ENCODE data around the gene THAP7. TPM values are rescaled to one million over a fixed set of nuclear protein-coding genes. Genes with fewer than 3 reads are reported as not detected.

The THAP7 gene
- total and polyA plus RNA-seq, 2 of the 13 experiments (the other 11 are each of a cell fraction or from before 2014, with no cell fraction given), result 13.0 to 25.5 TPM

DNA sequence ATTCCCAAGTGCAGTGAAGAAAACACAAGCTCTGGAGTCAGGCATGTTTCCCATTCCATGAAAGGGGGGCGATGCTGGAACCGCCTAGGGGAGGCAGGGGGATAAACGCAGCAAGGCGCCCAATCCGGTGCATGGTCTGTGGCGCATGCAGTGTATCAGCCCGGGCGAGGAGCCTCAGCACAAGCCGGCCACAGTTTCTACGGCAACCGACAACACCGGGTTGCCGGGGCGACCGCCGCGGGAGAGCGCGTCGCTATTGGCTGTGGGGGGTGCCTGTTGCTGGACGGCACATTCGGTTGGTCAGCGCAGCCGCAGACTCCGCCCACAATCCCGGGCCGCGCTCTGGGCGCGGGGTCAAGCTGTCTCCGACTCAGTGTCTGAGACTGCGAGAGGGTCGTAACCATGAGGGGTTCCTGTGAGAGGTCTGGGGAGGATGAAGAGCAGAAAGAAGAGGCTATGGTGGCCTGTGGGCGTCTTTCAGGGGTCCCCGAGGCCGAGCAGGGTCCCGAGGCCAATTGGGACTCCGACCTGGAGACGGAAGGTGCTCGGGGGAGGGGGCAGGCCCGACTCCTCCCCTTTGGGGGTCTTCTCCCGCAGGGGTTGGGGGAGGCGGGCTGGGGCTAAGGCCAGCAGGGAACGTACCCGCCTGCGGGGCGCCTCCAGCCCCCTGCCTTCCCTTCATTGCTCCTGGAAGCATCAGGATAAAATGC is 43.8 kb upstream of the THAP7 start, which contains the start of gene LRRC74B (continued):
- no peak for TF ChIP-seq HES4 (CRISPR knock-in tag; IDR thresholded peaks at IDR 0.05; ENCODE audit: borderline replicate concordance)
- TF ChIP-seq NR2C2 (CRISPR knock-in tag; IDR thresholded peaks at IDR 0.05; ENCODE audit: borderline replicate concordance), result no peak
- TF ChIP-seq HDAC1 (CRISPR knock-in tag; IDR thresholded peaks at IDR 0.05), result no peak
- TF ChIP-seq, protein P1, sequence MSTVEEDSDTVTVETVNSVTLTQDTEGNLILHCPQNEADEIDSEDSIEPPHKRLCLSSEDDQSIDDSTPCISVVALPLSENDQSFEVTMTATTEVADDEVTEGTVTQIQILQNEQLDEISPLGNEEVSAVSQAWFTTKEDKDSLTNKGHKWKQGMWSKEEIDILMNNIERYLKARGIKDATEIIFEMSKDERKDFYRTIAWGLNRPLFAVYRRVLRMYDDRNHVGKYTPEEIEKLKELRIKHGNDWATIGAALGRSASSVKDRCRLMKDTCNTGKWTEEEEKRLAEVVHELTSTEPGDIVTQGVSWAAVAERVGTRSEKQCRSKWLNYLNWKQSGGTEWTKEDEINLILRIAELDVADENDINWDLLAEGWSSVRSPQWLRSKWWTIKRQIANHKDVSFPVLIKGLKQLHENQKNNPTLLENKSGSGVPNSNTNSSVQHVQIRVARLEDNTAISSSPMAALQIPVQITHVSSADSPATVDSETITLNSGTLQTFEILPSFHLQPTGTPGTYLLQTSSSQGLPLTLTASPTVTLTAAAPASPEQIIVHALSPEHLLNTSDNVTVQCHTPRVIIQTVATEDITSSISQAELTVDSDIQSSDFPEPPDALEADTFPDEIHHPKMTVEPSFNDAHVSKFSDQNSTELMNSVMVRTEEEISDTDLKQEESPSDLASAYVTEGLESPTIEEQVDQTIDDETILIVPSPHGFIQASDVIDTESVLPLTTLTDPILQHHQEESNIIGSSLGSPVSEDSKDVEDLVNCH (CRISPR knock-in tag; IDR thresholded peaks at IDR 0.05), result no peak
- TF ChIP-seq, protein P2, sequence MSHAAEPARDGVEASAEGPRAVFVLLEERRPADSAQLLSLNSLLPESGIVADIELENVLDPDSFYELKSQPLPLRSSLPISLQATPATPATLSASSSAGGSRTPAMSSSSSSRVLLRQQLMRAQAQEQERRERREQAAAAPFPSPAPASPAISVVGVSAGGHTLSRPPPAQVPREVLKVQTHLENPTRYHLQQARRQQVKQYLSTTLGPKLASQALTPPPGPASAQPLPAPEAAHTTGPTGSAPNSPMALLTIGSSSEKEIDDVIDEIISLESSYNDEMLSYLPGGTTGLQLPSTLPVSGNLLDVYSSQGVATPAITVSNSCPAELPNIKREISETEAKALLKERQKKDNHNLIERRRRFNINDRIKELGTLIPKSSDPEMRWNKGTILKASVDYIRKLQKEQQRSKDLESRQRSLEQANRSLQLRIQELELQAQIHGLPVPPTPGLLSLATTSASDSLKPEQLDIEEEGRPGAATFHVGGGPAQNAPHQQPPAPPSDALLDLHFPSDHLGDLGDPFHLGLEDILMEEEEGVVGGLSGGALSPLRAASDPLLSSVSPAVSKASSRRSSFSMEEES (CRISPR knock-in tag; IDR thresholded peaks at IDR 0.05), result no peak
- TF ChIP-seq, protein P3, sequence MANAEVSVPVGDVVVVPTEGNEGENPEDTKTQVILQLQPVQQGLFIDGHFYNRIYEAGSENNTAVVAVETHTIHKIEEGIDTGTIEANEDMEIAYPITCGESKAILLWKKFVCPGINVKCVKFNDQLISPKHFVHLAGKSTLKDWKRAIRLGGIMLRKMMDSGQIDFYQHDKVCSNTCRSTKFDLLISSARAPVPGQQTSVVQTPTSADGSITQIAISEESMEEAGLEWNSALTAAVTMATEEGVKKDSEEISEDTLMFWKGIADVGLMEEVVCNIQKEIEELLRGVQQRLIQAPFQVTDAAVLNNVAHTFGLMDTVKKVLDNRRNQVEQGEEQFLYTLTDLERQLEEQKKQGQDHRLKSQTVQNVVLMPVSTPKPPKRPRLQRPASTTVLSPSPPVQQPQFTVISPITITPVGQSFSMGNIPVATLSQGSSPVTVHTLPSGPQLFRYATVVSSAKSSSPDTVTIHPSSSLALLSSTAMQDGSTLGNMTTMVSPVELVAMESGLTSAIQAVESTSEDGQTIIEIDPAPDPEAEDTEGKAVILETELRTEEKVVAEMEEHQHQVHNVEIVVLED (CRISPR knock-in tag; IDR thresholded peaks at IDR 0.05; ENCODE audit: borderline replicate concordance), result no peak
- TF ChIP-seq, protein P4, sequence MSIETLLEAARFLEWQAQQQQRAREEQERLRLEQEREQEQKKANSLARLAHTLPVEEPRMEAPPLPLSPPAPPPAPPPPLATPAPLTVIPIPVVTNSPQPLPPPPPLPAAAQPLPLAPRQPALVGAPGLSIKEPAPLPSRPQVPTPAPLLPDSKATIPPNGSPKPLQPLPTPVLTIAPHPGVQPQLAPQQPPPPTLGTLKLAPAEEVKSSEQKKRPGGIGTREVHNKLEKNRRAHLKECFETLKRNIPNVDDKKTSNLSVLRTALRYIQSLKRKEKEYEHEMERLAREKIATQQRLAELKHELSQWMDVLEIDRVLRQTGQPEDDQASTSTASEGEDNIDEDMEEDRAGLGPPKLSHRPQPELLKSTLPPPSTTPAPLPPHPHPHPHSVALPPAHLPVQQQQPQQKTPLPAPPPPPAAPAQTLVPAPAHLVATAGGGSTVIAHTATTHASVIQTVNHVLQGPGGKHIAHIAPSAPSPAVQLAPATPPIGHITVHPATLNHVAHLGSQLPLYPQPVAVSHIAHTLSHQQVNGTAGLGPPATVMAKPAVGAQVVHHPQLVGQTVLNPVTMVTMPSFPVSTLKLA (IDR thresholded peaks at IDR 0.05), result no peak
- no peak for TF ChIP-seq EED (CRISPR knock-in tag; IDR thresholded peaks at IDR 0.05)
- TF ChIP-seq HMG20A (CRISPR knock-in tag; IDR thresholded peaks at IDR 0.05; ENCODE audit: borderline replicate concordance), result no peak
- TF ChIP-seq ZNF678 (CRISPR knock-in tag; IDR thresholded peaks at IDR 0.05), result no peak
- TF ChIP-seq ZBTB20 (CRISPR knock-in tag; IDR thresholded peaks at IDR 0.05; ENCODE audit: borderline replicate concordance, low read depth), result no peak
- no peak for TF ChIP-seq RELA (CRISPR knock-in tag; IDR thresholded peaks at IDR 0.05)
- TF ChIP-seq SALL2 (CRISPR knock-in tag; IDR thresholded peaks at IDR 0.05), result no peak
- no peak for TF ChIP-seq ZFP37 (CRISPR knock-in tag; IDR thresholded peaks at IDR 0.05; ENCODE audit: borderline replicate concordance)
- TF ChIP-seq PLRG1 (conservative IDR thresholded peaks at IDR 0.05), result no peak
- no peak for TF ChIP-seq MATR3 (CRISPR knock-in tag; IDR thresholded peaks at IDR 0.05)
- TF ChIP-seq ZNF501 (CRISPR knock-in tag; IDR thresholded peaks at IDR 0.05), result 0 out of 2 replicates have a peak, but pooled peaks have one; percentile 28
- no peak for TF ChIP-seq NFIB (CRISPR knock-in tag; IDR thresholded peaks at IDR 0.05; ENCODE audit: borderline replicate concordance)
- TF ChIP-seq HMGA1 (CRISPR knock-in tag; conservative IDR thresholded peaks at IDR 0.05), result no peak
- peak; percentile 100 for TF ChIP-seq RBM22 (optimal IDR thresholded peaks at IDR 0.05; ENCODE audit: low read length)
- no peak for TF ChIP-seq ZFP36L2 (CRISPR knock-in tag; IDR thresholded peaks at IDR 0.05)
- no peak for TF ChIP-seq IRX3 (CRISPR knock-in tag; IDR thresholded peaks at IDR 0.05; ENCODE audit: borderline replicate concordance, low read depth)
- TF ChIP-seq KMT2A (CRISPR knock-in tag; IDR thresholded peaks at IDR 0.05), result no peak
- TF ChIP-seq MLLT10 (CRISPR knock-in tag; IDR thresholded peaks at IDR 0.05), result no peak
- no peak for TF ChIP-seq NR2F6 (IDR thresholded peaks at IDR 0.05)
- TF ChIP-seq NR2F6 (CRISPR knock-in tag; IDR thresholded peaks at IDR 0.05), result no peak
